Loucy (cell line): ENCODE measurements around the gene UQCR10.

Experiments
- CTCF ChIP-seq: fragments of 200-600 bp; sonication (generic); conservative IDR thresholded peaks from 2 replicates; pipeline ENCODE4 v1.5.1; 2014; ENCODE audit warnings: mild to moderate bottlenecking, antibody characterized with exemption, low read length
- EZH2phosphoT487 ChIP-seq: fragments of 200-600 bp; IDR thresholded peaks from 2 replicates; pipeline ENCODE4 v1.6.1; 2018; ENCODE audit warnings: antibody characterized with exemption, mild to moderate bottlenecking, moderate library complexity, borderline replicate concordance

GRCh38 chr22:29733362-29734201 lies 33.6 kb upstream of the UQCR10 start:
- no peak for TF ChIP-seq CTCF
- TF ChIP-seq EZH2phosphoT487: no peak
